Gastrocnemius medialis (tissue), 4 donors: ENCODE measurements around the gene NUP214.

ENCODE experiments used
- CTCF ChIP-seq, 5 experiments: fragments of 450-650 bp in 3 of 5; fragments of 200-600 bp in 2 of 5; sonication (generic) in 2 of 5; IDR thresholded peaks in 4 of 5; conservative IDR thresholded peaks in 1 of 5; 1 replicate in 4 of 5; 2 replicates in 1 of 5; pipeline ENCODE4 v1.5.1; 2016 to 2019; ENCODE audit warnings: antibody characterized with exemption in 5 of 5, mild to moderate bottlenecking in 3 of 5, moderate library complexity in 3 of 5
- POLR2A ChIP-seq, 2 donors: fragments of 450-650 bp; IDR thresholded peaks; one replicate each; pipeline ENCODE4 v1.6.1; 2017; ENCODE audit warnings: antibody characterized with exemption in 2 of 2, mild to moderate bottlenecking in 2 of 2, moderate library complexity in 2 of 2

GRCh38 chr9:131218370-131218769 lies 93.0 kb downstream of the NUP214 start:
- TF ChIP-seq CTCF (IDR thresholded peaks at IDR 0.05 in 4 of 5, conservative IDR thresholded peaks at IDR 0.05 in 1 of 5) = no peak
- no peak for TF ChIP-seq POLR2A (IDR thresholded peaks at IDR 0.05)
